ENCODE measurements around the gene FLT3.

FLT3 gene

DNA sequence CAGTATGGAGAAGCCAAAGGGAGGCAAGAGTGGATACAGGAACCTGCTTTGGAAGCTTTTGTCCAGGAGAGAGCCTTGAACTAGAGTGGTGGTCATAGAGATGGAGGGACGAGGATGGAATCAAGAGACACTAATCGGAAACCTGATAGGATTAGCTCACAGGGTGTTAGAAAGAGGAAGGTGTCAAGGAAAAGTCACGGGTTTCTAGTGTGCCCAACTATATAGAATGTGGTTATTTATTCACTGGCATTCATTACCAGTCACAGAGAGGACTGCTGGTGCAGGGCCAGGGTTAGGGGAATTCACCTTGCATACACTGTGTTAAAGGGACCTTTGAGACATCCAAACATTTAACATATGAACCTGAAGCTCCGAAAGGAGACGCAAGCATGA lies 68.5 kb downstream of the FLT3 start:
- H3K27me3 ChIP-seq (replicated peaks; ENCODE audit: control insufficient read depth, insufficient read depth, low read length), result no peaks in the 10 kb centered on the region
- H3K4me3 ChIP-seq (replicated peaks; ENCODE audit: low read depth, low read length), result no peak overlapping the region
- TF ChIP-seq, protein P1, sequence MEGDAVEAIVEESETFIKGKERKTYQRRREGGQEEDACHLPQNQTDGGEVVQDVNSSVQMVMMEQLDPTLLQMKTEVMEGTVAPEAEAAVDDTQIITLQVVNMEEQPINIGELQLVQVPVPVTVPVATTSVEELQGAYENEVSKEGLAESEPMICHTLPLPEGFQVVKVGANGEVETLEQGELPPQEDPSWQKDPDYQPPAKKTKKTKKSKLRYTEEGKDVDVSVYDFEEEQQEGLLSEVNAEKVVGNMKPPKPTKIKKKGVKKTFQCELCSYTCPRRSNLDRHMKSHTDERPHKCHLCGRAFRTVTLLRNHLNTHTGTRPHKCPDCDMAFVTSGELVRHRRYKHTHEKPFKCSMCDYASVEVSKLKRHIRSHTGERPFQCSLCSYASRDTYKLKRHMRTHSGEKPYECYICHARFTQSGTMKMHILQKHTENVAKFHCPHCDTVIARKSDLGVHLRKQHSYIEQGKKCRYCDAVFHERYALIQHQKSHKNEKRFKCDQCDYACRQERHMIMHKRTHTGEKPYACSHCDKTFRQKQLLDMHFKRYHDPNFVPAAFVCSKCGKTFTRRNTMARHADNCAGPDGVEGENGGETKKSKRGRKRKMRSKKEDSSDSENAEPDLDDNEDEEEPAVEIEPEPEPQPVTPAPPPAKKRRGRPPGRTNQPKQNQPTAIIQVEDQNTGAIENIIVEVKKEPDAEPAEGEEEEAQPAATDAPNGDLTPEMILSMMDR (IDR thresholded peaks at IDR 0.05; ENCODE audit: insufficient read depth, low read length, poor library complexity, severe bottlenecking), result no peak
- H3K36me3 ChIP-seq (ENCODE audit: control insufficient read depth, insufficient read depth, low read length), result no peaks in the 10 kb centered on the region
- DNase-seq (ENCODE audit: extremely low read depth, insufficient read length), result no peak

- Histone ChIP-seq H3K36me3 (ENCODE audit: control insufficient read depth, insufficient read depth, low read length) (no peaks in the 10 kb centered on the region), H3K27me3 (replicated peaks; ENCODE audit: control insufficient read depth, insufficient read depth, low read length) (no peaks in the 10 kb centered on the region), H3K4me3 (replicated peaks; ENCODE audit: low read depth, low read length) (no peak overlapping the region)
- peak; percentile 59 for DNase-seq (ENCODE audit: extremely low read depth, insufficient read length)
- TF ChIP-seq, protein P1 (IDR thresholded peaks at IDR 0.05; ENCODE audit: insufficient read depth, low read length, poor library complexity, severe bottlenecking), result no peak
Measured at GRCh38 chr13:28031220-28031895, 69.0 kb downstream of the FLT3 start.

GRCh38 chr13:28027607-28028364 lies 72.6 kb downstream of the FLT3 start:
- no peak overlapping the region for H3K4me3 ChIP-seq (replicated peaks; ENCODE audit: low read depth, low read length)
- H3K27me3 ChIP-seq (replicated peaks; ENCODE audit: control insufficient read depth, insufficient read depth, low read length), result no peaks in the 10 kb centered on the region
- TF ChIP-seq, protein P1 (IDR thresholded peaks at IDR 0.05; ENCODE audit: insufficient read depth, low read length, poor library complexity, severe bottlenecking), result no peak
- H3K36me3 ChIP-seq (ENCODE audit: control insufficient read depth, insufficient read depth, low read length), result no peaks in the 10 kb centered on the region
- no peak for DNase-seq (ENCODE audit: extremely low read depth, insufficient read length)

GRCh38 chr13:28027071-28027470 lies 73.3 kb downstream of the FLT3 start:
- H3K27me3 ChIP-seq (replicated peaks; ENCODE audit: control insufficient read depth, insufficient read depth, low read length), result no peaks in the 10 kb centered on the region
- no peaks in the 10 kb centered on the region for H3K36me3 ChIP-seq (ENCODE audit: control insufficient read depth, insufficient read depth, low read length)
- TF ChIP-seq, protein P1 (IDR thresholded peaks at IDR 0.05; ENCODE audit: insufficient read depth, low read length, poor library complexity, severe bottlenecking), result no peak
- DNase-seq (ENCODE audit: extremely low read depth, insufficient read length), result no peak
- H3K4me3 ChIP-seq (replicated peaks; ENCODE audit: low read depth, low read length), result no peak overlapping the region

- Histone ChIP-seq H3K4me3 (replicated peaks; ENCODE audit: low read depth, low read length) (no peak overlapping the region), H3K27me3 (replicated peaks; ENCODE audit: control insufficient read depth, insufficient read depth, low read length) (no peaks in the 10 kb centered on the region), H3K36me3 (ENCODE audit: control insufficient read depth, insufficient read depth, low read length) (no peaks in the 10 kb centered on the region)
- no peak for DNase-seq (ENCODE audit: extremely low read depth, insufficient read length)
- TF ChIP-seq, protein P1 (IDR thresholded peaks at IDR 0.05; ENCODE audit: insufficient read depth, low read length, poor library complexity, severe bottlenecking), result no peak
Measured at GRCh38 chr13:28026508-28026907, 73.9 kb downstream of the FLT3 start.

All from GM06990 (cell line).